SW480 (cell line): ENCODE results near the gene MGA.

Experiments used
- DNase-seq: peaks from one replicate; pipeline ENCODE4 v3.0.0-alpha.2; 2016; ENCODE audit warnings: low spot score

MGA gene

GRCh38 chr15:41660235-41661077, at the start of gene MGA:
MGA (plus strand) TSS chr15:41660405.
- peak; percentile 39 for DNase-seq

DNA sequence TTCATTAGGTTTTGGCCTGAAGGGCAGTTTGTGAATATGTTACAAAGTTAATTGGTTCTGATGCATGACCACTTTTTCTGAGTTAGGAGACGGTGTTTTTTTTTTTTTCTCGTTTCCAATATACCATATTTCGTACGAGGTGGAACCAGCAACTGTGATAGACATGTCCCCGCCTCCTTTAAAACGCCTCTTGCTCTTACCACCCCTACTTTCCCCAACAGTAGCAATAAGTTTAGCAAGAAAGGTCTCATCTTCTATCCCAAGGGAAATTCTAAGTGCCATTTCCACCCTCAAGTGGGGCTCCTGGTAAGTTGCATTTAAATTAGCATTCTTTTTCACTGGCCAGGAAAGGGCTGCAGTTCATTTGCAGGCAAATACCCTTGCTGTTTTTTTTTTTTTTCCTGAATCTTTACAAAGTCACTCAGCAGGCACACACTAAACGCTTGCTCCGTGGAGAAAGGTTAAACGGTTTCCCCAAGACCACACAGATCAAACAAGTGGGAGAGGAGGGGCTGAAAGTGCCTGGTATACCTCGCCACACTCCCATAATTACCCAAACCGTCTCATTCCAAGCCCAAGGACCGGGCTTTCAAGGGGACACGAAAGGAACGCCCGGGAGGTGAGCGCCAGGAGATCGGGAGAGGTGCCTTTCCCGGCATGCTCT, 39.5 kb upstream of the MGA start:
- peak; percentile 33 for DNase-seq

GRCh38 chr15:41621200-41622193, 38.7 kb upstream of the MGA start:
- DNase-seq: peak; percentile 93

DNA sequence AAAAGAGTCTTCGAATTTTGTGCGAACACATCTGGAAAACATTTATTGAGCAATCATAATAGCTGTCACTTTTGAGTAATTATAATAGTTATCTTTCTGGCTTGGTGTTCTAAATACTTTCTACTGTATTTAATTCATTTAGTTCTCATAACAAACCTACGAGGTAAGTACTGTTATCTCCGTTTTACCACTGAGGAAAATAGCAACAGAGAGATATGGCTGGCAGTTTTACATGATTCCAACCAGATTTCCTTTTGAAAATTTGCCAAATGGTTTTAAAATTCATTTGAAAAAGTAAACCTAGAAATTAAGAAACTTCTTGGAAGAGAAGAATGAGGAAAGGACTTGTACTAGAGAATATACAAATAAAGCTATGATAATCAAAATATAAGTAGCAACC, 37.3 kb upstream of the MGA start:
- DNase-seq: no peak

DNA sequence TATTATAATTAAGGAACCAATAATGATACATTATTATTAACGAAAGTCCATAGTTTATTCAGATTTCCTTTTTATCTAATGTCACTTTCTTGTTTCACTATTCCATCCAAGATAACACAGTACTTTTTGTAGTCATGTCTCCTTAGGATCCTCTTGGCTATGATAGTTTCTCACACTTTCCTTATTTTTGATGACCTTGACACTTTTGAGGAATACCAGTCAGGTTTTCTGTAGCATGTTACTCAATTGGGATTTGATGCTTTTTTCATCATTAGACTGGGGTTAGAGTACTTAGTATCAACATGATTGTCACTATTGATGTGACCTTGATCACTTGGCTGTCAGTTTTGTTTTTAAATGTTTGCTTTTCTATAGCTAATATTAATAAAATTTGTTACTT, 33.0 kb upstream of the MGA start:
- DNase-seq: no peak

- no peak for DNase-seq
Measured at GRCh38 chr15:41629463-41629862, 30.7 kb upstream of the MGA start.

- DNase-seq: no peak
Measured at GRCh38 chr15:41629883-41630282, 30.3 kb upstream of the MGA start.

- no peak for DNase-seq
Measured at GRCh38 chr15:41630616-41631217, 29.5 kb upstream of the MGA start.

- no peak for DNase-seq
Measured at GRCh38 chr15:41631880-41632470, 28.2 kb upstream of the MGA start.

- no peak for DNase-seq
Measured at GRCh38 chr15:41633609-41634008, 26.6 kb upstream of the MGA start.

DNA sequence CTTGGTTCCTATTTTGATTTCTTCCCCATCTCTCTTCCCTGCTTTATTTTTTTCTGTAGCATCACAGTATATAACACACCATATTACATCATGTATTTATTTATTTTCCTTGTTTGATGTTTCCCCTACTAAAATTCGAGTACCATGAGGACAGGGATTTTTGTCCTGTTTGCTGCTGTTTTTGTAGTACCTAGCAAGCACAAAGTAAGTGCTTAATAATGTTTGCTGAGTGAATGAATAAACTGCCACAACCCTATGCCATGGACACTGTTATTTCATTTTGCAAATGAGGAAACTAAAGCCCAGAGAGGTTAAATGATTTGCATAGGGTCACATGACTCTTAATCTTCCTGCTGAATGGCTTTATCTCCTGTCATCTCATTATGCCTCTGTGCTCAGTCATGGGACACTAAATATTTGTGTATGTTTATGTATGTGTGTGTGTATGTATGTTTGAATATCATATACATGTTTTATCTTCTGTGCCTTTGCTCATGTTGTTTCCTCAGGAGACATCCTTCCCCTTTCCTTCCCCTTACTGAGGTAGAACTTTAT, 26.1 kb upstream of the MGA start:
- no peak for DNase-seq

DNA sequence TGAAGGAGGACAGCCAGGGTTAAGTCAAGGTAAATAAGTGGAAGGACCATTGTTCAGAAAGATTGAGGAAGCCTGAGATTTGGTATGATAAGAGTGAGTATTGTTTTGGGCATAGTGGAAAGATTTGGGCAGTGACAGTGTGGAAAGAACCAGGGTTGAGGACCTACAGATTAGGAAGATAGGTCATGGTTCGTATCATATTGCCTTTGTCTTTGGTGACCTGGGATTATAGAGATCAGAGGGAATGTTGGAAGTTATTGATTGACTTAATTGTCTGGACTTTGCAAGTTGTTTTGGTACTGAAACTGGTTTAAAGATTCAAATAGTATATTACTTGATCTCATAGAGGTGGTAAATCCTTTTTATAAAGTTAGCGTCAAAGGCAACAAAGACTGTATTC, 23.1 kb upstream of the MGA start:
- no peak for DNase-seq

DNA sequence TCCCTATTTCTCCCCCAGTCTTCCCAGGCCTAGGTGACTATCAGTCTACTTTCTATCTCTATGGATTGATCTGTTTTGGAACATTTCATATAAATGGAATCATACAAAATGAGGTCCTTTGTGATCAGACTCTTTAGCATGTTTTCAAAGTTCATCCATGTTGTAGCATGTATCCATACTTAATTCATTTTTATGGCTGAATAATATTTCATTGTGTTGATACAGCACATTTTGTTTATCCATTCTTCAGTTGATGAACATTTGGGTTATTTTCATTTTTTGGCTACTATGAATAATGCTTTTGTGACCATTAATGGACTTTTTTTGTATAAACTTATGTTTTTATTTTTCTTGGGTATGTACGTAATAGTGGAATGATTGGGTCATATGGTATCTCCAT, 19.2 kb upstream of the MGA start:
- no peak for DNase-seq

DNA sequence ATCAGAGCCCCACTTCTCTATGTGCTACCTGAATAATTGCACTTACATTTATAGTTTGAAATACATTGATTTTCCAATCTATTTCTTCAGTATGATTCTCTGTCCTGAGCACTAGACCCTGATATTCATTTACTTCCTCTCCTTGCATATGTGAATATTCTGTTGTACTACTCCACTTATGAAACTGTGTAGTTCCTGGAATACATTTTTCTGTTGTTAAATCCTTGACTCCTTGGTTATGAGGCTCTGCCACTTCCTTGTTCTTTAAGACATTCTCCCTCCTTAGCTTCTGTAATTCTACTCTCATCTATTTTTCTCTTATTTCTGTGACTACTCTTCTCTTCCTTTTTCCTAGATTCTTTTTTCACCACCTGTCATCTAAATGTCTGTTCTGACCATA, 12.9 kb upstream of the MGA start:
- no peak for DNase-seq

DNA sequence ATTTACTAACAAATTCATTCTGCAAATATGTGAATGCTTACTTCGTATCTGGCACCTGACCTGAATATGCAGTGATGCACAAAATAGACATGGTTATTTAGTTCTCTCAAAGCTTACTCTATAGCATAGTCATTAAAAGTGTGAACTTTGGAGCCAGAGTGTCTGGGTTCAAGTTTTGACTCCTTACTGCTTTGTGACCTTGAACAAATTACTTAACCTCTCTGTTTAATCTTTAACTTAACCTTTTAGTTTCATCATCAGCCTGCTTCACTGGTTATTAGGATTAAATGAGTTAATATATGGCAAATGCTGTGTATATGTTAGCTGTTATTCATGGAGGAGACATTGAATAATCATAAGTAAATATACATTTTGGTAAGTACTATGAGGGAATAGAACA, 12.1 kb upstream of the MGA start:
- DNase-seq: no peak

DNA sequence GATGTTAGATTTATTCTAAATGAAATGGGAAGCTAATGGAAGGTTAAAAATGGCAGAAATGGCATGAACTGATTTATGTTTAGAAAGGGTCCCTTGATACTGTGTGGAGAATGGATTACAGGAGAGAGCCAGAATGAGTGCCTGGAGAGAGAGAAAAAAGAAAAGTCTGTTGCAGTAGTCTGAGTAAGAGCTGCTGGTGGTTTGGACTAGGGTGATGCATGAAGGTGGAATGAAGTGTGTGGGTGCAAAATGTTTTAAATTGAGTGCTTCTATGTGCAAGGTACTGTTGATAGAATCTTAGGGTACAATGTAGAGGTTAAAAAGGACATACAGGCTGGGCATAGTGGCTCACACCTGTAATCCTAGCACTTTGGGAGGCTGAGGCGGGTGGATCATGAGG, 11.4 kb upstream of the MGA start:
- DNase-seq: peak; percentile 1

GRCh38 chr15:41650806-41651205, 9.4 kb upstream of the MGA start:
- no peak for DNase-seq

GRCh38 chr15:41651373-41651772, 8.8 kb upstream of the MGA start:
- no peak for DNase-seq

DNA sequence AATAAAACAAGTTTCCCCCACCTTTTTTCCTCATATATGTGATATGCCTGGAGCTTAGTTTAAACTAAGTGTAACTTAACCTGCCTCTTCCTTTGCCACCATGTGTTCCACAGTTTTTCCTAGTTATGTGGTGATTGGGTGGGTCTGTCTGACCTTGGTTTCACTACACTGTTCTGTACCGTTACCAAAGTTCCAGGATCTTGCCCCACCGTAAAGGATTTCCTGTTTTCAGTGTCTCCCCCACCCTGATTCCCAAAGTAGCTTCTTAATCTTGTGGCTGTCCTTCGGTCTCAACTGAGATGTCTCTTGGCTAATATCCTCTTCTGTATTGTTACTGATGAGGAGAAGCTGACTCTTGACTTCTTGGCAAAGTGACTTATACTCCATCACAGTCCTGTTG, 6.4 kb upstream of the MGA start:
- no peak for DNase-seq

DNA sequence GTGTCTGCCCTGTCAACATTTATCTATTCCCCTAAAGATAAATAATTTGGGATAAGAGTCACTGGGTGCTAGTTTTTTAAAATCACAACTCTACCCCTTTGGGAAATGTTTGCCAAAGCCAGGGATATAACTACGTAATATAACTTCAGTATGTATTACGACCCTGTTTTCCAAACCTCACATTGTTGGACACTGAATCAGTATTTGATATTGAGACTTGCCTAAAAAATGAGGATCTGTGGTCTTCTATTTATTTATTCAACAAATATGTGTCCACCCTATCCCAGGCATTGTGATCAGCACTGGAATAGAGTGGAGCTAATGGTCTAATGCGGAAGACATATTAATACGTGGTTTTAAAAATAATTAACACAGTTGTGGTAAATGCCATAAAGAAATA, 4.5 kb upstream of the MGA start:
- no peak for DNase-seq

GRCh38 chr15:41656188-41656587, 4.0 kb upstream of the MGA start:
- DNase-seq: no peak
